Lower leg skin (tissue), 3 donors: ENCODE data around the gene P3H3.

ENCODE experiments used
- POLR2A ChIP-seq, 2 donors: fragments of 450-650 bp; IDR thresholded peaks; one replicate each; pipeline ENCODE4 v1.6.1; 2016 to 2017; ENCODE audit warnings: antibody characterized with exemption in 2 of 2, mild to moderate bottlenecking in 1 of 2, moderate library complexity in 1 of 2
- TF ChIP-seq, protein P1 (sequence below), 3 donors: fragments of 450-650 bp; IDR thresholded peaks; one replicate each; pipeline ENCODE4 v1.5.1; 2016; ENCODE audit warnings: antibody characterized with exemption in 3 of 3, mild to moderate bottlenecking in 3 of 3, moderate library complexity in 2 of 3

DNA sequence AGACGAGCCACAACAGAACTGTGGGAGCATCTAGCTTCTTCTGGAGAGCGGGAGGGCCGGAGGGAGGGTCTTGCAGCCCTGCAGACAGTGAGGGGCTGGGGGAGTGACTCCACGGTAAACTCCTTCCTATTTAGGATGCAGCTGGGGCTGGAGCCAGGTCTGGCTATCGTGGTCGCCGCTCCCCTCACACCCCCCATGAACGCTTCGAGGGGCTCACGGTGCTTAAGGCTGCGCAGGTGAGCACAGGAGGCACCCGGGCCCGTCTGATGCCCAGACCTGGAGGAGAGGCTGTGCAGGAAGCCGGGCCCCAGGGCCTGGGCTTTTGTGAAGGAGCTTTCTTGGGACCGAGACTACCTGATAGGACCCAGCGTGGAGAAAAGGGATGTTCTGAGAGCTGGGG, 8.6 kb downstream of the P3H3 start:
- TF ChIP-seq, protein P1, sequence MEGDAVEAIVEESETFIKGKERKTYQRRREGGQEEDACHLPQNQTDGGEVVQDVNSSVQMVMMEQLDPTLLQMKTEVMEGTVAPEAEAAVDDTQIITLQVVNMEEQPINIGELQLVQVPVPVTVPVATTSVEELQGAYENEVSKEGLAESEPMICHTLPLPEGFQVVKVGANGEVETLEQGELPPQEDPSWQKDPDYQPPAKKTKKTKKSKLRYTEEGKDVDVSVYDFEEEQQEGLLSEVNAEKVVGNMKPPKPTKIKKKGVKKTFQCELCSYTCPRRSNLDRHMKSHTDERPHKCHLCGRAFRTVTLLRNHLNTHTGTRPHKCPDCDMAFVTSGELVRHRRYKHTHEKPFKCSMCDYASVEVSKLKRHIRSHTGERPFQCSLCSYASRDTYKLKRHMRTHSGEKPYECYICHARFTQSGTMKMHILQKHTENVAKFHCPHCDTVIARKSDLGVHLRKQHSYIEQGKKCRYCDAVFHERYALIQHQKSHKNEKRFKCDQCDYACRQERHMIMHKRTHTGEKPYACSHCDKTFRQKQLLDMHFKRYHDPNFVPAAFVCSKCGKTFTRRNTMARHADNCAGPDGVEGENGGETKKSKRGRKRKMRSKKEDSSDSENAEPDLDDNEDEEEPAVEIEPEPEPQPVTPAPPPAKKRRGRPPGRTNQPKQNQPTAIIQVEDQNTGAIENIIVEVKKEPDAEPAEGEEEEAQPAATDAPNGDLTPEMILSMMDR (IDR thresholded peaks at IDR 0.05), result no peak
- TF ChIP-seq POLR2A (IDR thresholded peaks at IDR 0.05), result no peak
